ENCODE results near the gene ANKRD23. TPM values are rescaled to one million over a fixed set of nuclear protein-coding genes. Genes with fewer than 3 reads are reported as not detected.

ANKRD23 gene
- polyA plus RNA-seq, 1 donor from 2014 or later, result 12.1 TPM

DNA sequence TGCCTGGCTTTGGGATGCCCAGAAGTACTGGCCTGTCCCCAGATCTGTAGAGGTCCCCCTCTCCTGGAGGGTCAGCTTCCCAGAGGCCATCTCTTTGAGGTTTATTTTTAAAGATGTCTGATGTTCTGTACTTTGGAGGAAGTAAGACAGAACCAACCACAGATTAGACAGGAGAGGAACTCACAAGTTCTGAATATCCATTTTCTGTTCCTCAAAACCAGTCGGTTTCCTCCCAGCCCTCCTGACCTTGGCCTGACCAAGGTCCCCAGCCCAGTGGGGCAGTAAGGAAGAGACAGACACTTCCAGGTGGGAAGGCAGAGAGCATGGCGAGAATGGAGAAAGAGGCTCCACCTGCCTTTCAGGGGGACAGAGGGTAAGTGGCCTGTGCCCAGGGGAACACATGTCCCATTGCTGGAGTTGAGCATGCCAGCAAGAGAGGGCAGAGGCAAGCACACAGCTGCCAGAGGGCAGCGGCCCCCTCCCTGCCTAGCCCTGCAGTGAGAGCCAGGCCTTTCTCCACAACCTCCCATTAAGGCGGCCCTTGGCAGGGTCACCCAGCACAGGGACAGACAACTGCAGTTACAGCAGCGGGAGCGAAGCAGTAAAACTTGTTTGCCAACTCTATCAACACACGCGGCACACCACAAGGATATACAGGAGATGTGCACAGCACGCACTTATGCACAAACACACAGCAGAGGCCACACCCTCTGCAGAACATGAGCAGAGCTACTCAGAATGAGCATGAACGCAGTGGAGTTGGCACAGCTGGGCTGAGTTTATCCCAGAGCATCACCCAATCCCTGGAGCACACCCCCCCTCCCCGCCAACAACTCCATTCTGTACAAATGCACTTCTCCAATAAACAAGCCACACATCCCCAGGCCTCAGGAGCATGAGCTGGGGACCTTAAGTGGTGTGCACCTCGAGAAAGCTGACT lies 44.5 kb upstream of the ANKRD23 start:
- Histone ChIP-seq H2AFZ (ENCODE audit: low read depth, low read length) (no peak overlapping the region), H3K9me2 (ENCODE audit: insufficient read depth, low read length) (no peaks in the 10 kb centered on the region), H3K79me2 (replicated peaks; ENCODE audit: insufficient read depth, low read length) (no peaks in the 10 kb centered on the region), H3K36me3 (ENCODE audit: insufficient read depth, low read length) (no peaks in the 10 kb centered on the region), H3K4me2 (ENCODE audit: low read length) (no peak overlapping the region), H3K9ac (ENCODE audit: low read length) (no peak overlapping the region), H3K4me3 (ENCODE audit: low read length) (no peak overlapping the region), H3K9me3 (ENCODE audit: low read length) (no peaks in the 10 kb centered on the region), H3K27me3 (ENCODE audit: insufficient read depth, low read depth, low read length) (no peaks in the 10 kb centered on the region), H3F3A (ENCODE audit: insufficient read depth, low read length, poor library complexity, severe bottlenecking) (no peaks in the 10 kb centered on the region), H4K20me1 (ENCODE audit: insufficient read depth) (no peaks in the 10 kb centered on the region), H3K27ac (ENCODE audit: low read length) (no peak overlapping the region)
- TF ChIP-seq, protein P1, sequence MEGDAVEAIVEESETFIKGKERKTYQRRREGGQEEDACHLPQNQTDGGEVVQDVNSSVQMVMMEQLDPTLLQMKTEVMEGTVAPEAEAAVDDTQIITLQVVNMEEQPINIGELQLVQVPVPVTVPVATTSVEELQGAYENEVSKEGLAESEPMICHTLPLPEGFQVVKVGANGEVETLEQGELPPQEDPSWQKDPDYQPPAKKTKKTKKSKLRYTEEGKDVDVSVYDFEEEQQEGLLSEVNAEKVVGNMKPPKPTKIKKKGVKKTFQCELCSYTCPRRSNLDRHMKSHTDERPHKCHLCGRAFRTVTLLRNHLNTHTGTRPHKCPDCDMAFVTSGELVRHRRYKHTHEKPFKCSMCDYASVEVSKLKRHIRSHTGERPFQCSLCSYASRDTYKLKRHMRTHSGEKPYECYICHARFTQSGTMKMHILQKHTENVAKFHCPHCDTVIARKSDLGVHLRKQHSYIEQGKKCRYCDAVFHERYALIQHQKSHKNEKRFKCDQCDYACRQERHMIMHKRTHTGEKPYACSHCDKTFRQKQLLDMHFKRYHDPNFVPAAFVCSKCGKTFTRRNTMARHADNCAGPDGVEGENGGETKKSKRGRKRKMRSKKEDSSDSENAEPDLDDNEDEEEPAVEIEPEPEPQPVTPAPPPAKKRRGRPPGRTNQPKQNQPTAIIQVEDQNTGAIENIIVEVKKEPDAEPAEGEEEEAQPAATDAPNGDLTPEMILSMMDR (IDR thresholded peaks at IDR 0.05; ENCODE audit: poor library complexity, severe bottlenecking), result no peak
- TF ChIP-seq TAF1 (IDR thresholded peaks at IDR 0.05; ENCODE audit: low read depth) (no peak), MXI1 (conservative IDR thresholded peaks at IDR 0.05; ENCODE audit: poor library complexity, severe bottlenecking) (no peak), SMC3 (conservative IDR thresholded peaks at IDR 0.05; ENCODE audit: poor library complexity) (no peak), EZH2 (IDR thresholded peaks at IDR 0.05; ENCODE audit: borderline replicate concordance, insufficient read depth, low read length, poor library complexity, severe bottlenecking) (no peak), POLR2AphosphoS5 (IDR thresholded peaks at IDR 0.05) (no peak), EP300 (conservative IDR thresholded peaks at IDR 0.05; ENCODE audit: poor library complexity, severe bottlenecking) (no peak), RAD21 (conservative IDR thresholded peaks at IDR 0.05) (no peak)
- TF ChIP-seq, protein P2, sequence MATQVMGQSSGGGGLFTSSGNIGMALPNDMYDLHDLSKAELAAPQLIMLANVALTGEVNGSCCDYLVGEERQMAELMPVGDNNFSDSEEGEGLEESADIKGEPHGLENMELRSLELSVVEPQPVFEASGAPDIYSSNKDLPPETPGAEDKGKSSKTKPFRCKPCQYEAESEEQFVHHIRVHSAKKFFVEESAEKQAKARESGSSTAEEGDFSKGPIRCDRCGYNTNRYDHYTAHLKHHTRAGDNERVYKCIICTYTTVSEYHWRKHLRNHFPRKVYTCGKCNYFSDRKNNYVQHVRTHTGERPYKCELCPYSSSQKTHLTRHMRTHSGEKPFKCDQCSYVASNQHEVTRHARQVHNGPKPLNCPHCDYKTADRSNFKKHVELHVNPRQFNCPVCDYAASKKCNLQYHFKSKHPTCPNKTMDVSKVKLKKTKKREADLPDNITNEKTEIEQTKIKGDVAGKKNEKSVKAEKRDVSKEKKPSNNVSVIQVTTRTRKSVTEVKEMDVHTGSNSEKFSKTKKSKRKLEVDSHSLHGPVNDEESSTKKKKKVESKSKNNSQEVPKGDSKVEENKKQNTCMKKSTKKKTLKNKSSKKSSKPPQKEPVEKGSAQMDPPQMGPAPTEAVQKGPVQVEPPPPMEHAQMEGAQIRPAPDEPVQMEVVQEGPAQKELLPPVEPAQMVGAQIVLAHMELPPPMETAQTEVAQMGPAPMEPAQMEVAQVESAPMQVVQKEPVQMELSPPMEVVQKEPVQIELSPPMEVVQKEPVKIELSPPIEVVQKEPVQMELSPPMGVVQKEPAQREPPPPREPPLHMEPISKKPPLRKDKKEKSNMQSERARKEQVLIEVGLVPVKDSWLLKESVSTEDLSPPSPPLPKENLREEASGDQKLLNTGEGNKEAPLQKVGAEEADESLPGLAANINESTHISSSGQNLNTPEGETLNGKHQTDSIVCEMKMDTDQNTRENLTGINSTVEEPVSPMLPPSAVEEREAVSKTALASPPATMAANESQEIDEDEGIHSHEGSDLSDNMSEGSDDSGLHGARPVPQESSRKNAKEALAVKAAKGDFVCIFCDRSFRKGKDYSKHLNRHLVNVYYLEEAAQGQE (IDR thresholded peaks at IDR 0.05; ENCODE audit: borderline replicate concordance), result no peak

GRCh38 chr2:96887493-96888012 lies 43.7 kb upstream of the ANKRD23 start:
- no peaks in the 10 kb centered on the region for H3F3A ChIP-seq (ENCODE audit: insufficient read depth, low read length, poor library complexity, severe bottlenecking)
- no peaks in the 10 kb centered on the region for H3K36me3 ChIP-seq (ENCODE audit: insufficient read depth, low read length)
- no peak overlapping the region for H2AFZ ChIP-seq (ENCODE audit: low read depth, low read length)
- no peak overlapping the region for H3K9ac ChIP-seq (ENCODE audit: low read length)
- no peaks in the 10 kb centered on the region for H3K27me3 ChIP-seq (ENCODE audit: insufficient read depth, low read depth, low read length)
- H4K20me1 ChIP-seq (ENCODE audit: insufficient read depth), result no peaks in the 10 kb centered on the region
- TF ChIP-seq, protein P2 (IDR thresholded peaks at IDR 0.05; ENCODE audit: borderline replicate concordance), result no peak
- TF ChIP-seq SMC3 (conservative IDR thresholded peaks at IDR 0.05; ENCODE audit: poor library complexity) (no peak), POLR2AphosphoS5 (IDR thresholded peaks at IDR 0.05) (no peak), RAD21 (conservative IDR thresholded peaks at IDR 0.05) (no peak), TAF1 (IDR thresholded peaks at IDR 0.05; ENCODE audit: low read depth) (no peak), EP300 (conservative IDR thresholded peaks at IDR 0.05; ENCODE audit: poor library complexity, severe bottlenecking) (no peak), EZH2 (IDR thresholded peaks at IDR 0.05; ENCODE audit: borderline replicate concordance, insufficient read depth, low read length, poor library complexity, severe bottlenecking) (no peak), MXI1 (conservative IDR thresholded peaks at IDR 0.05; ENCODE audit: poor library complexity, severe bottlenecking) (no peak)
- TF ChIP-seq, protein P1 (IDR thresholded peaks at IDR 0.05; ENCODE audit: poor library complexity, severe bottlenecking), result no peak
- H3K4me3 ChIP-seq (ENCODE audit: low read length), result no peak overlapping the region
- no peak overlapping the region for H3K27ac ChIP-seq (ENCODE audit: low read length)
- H3K9me3 ChIP-seq (ENCODE audit: low read length), result no peaks in the 10 kb centered on the region
- no peak overlapping the region for H3K4me2 ChIP-seq (ENCODE audit: low read length)
- H3K79me2 ChIP-seq (replicated peaks; ENCODE audit: insufficient read depth, low read length), result no peaks in the 10 kb centered on the region
- H3K9me2 ChIP-seq (ENCODE audit: insufficient read depth, low read length), result no peaks in the 10 kb centered on the region
